GM21390 (cell line): ENCODE data around the gene PID1.

Experiments
- ATAC-seq: cut with Tn5 transposase; IDR thresholded peaks from one replicate; pipeline ENCODE4 v1.9.1; 2021; ENCODE audit not compliant: unreplicated experiment

The PID1 gene

DNA sequence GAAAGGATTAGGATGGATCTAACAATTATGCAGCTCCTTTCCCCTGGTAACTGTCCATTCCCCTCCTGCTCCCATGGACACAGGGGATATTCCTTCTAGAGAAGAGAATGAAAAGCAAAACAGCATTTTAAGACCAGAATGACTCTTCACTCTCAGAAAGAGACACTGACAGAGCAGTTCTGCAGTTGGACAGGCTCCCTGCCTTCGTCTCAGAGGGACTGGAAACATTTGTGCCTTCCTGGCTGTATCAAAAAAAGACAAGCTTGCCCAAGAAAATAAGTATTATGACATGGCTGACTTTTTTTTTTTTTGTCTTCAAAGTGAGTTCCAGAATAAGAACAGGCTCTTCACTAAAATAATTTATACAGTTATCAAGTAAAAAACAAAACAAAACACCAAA lies 9.5 kb downstream of the PID1 start:
- no peak for ATAC-seq

- no peak for ATAC-seq
These were observed 10.0 kb downstream of the PID1 start for GRCh38 chr2:229261076-229261475.

GRCh38 chr2:229257985-229258384 lies 13.1 kb downstream of the PID1 start:
- no peak for ATAC-seq

GRCh38 chr2:229256376-229256775 lies 14.7 kb downstream of the PID1 start:
- ATAC-seq: no peak

- ATAC-seq: no peak
These were observed 16.9 kb downstream of the PID1 start for GRCh38 chr2:229254206-229254605.

DNA sequence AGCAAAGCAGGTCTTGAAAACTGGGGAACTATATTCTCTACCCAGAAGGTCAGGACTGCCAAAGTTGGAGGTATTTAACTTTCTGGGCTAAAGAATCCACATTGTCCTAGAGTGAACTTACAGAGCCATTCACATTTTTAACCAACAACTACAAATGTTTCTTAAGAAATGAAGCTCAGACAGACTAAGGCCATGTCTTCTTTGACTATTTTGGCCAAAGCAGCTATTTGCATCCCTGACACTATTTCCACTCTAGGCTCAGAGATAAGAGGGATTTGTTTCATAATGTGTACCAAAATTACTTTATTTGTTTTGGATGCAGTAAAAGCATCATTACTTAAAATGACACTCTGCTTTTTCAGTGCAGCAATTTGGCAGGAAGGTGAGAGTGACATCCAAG lies 18.1 kb downstream of the PID1 start:
- ATAC-seq: no peak

DNA sequence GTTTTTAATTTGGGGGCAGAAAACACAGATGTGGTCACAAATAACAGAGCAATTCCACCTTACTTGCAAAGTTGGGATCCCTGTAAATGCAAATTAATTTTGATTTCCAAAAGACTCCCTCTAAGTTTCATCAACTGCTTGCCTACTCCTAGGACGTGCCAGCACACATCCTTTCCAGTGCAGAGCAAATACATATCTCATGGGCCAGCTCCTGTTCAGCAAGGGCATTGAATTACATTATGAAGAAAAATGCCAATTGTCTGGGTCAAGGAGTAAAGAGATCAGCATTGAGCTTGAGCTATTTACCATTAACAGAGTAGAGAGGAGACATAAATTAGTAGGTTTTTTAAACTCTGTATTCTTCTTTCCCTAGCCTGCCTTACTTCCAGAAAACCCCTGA lies 18.8 kb downstream of the PID1 start:
- ATAC-seq: no peak

GRCh38 chr2:229249536-229249935 lies 21.6 kb downstream of the PID1 start:
- ATAC-seq: no peak

- no peak for ATAC-seq
These were observed 24.8 kb downstream of the PID1 start for GRCh38 chr2:229246334-229246733.

DNA sequence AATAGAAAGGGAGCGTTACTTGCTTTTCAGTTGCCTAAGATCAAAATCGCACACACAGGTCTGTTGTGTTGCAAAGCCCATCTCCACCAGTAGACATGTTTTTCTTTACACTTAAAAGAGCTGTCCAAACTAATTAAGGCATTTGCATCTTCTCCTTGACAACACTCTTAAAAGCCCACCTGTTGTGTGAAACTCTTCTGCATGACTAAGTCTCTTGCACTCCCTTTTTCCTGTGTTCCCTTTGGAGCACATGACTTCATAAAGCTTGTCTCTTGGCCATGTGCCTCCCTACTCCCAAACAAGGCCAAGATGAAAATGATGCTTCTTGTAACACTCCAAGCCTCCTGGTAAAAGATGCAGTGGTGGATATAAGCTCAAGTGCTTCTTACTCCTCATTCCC lies 26.1 kb downstream of the PID1 start:
- ATAC-seq: no peak

DNA sequence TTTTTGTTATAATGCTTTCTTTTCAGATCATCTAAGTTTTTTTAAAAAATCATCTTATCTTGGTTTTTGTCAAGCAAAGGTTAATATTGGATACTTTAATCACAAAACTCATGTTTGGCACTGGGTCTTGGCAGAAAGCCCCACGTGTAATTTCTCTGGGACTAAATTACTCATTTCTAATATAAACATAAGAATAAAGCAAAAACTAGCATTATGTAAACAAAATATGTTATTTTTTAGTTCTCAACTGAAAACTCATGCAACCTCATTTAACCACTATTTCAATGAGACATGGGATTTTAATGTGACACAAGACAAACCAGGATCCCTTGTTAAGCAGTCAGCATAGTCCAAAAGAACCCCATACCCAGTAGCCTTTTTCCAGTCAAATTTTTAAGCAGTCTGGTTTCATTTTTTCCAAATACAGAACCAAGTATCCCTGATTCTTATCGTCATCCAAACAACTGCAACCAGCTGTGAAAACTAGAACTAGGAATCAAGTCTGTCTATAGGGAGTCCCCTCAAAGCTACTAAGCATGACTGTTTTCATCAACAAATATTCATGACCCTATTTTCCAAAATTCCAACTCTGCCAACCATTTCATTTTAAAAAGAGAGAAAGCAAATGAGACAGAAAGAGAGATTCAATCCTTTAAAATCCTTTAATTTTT lies 27.1 kb downstream of the PID1 start:
- ATAC-seq: no peak

- ATAC-seq: no peak
These were observed 30.0 kb downstream of the PID1 start for GRCh38 chr2:229240984-229241491.

DNA sequence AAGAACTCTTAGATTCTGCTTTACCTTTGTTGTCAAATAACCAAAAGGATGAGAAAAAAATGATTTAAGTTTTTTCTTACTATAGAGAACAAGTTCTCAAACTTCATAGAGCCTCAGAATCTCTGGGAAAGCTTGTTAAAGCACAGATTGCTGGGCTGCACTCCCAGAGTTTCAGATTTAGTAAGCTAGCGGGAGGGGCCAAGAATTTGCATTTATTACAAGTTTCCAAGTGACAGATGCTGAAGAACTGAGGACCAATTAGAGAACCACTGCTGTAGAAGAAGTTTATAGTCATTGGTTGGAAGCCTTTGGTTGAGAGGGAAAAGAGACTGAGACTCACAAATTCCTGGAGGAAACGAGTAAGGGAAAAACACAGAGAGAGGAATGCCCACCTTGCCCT lies 32.1 kb downstream of the PID1 start:
- no peak for ATAC-seq

GRCh38 chr2:229237270-229237669 lies 33.8 kb downstream of the PID1 start:
- ATAC-seq: no peak

DNA sequence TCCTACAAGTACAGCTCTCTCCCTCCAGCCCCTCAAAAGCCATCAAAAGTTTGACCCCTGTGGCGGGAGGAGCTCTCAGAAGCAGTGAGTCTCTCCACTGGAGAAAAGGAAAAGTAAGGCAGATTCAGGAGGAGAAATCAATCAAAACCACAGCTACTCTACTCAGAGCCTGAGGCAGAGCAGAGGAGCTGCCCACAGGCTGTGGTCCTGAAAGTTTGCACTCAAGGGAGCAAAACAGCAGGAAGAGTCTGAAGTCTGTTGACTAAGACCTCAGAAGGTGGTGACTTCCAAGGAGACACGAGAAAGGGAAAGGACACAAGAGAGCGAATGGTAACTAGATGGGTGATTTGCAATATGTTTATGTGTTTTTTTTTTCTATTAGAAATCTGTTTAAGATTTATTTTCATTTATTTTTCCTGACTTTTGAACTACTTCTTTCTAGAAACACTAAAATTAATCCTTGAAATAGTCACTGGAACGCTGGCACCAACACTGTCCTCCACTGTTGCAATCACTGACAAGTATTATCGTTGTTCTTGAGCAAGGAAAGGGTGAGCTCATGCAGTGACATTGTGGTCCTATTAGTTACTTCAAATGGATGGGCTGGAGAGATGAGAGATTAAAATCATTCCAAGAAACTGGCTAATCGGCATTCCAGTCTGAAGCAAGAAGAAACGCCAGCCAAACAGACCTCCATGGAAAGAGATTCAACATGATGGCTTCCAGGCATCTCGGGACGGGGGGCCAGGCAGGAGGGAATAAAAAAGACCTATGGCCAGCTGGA lies 35.8 kb downstream of the PID1 start:
- ATAC-seq: no peak

DNA sequence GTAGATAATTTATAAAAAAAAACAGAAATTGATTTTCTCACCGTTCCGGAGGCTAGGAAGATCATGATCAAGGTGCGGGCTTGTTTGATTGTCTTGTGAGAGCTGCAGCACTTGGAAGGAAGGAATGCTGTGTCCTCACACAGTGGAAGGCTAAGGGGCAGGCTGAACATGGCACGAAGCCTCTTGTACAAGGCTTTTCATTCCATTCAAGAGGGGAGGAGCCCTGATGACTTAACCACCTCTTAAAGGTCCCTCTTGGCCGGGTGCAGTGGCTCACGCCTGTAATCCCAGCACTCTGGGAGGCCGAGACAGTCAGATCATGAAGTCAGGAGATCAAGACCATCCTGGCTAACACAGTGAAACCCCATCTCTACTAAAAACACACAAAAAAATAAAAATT lies 39.2 kb downstream of the PID1 start:
- no peak for ATAC-seq

GRCh38 chr2:229231328-229231868 lies 39.7 kb downstream of the PID1 start:
- no peak for ATAC-seq

GRCh38 chr2:229230911-229231310 lies 40.2 kb downstream of the PID1 start:
- ATAC-seq: no peak

DNA sequence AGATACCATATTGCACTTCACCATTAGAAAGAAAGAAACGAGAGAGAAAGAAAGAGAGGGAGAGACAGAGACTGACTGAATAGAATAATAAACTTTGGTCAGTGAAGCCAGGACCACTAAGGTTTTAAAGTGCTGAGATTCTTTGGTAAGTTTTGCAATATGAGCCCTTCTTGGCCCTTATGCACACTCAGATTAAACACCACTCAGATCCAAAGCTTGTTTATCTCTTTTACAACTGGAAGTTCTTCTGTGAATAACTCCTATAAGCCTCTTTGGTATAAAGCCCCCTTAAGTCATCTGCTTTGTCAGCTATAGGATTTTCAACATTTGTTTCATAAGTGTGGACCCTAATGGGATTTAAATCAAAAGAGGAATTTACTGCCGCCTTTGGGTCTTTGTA lies 40.8 kb downstream of the PID1 start:
- no peak for ATAC-seq

- ATAC-seq: no peak
These were observed 44.7 kb downstream of the PID1 start for GRCh38 chr2:229226382-229226781.

DNA sequence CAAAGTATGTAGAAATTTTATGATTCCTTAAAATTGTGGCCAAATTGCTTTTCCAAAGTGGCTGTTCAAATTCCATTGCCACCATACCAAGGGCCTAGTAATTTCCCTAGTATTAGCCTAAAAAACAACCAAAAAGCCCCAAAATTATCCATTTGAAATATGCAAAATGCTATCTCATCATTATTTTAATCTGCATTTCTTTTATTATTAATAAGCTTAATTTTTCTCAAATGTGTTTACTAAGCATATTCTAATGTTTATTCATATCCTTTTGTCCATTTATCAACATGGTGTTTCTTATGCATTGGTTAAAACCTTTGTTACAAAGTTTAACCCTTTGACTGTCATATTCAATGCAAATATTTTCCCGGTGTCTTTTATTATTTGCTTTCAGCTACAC lies 48.0 kb downstream of the PID1 start:
- no peak for ATAC-seq

GRCh38 chr2:229221641-229222040 lies 49.4 kb downstream of the PID1 start:
- ATAC-seq: no peak
